Measurements from ENCODE around the gene CCNL1. TPM values are rescaled to one million over a fixed set of nuclear protein-coding genes. Genes with fewer than 3 reads are reported as not detected.

The CCNL1 gene
- total and polyA plus RNA-seq, 2 of the 8 experiments (the other 6 are each of a cell fraction or from before 2014, with no cell fraction given), result 64.5 to 68.6 TPM

- POLR2A ChIA-PET (ENCODE audit: partially characterized antibody), result no interaction called here
- no peak overlapping the region for H2AFZ ChIP-seq (ENCODE audit: low read length)
Observed at GRCh38 chr3:157190380-157190872, 30.5 kb upstream of the CCNL1 start.

More at GRCh38 chr3:157190380-157190872, 30.5 kb upstream of the CCNL1 start:
- Histone ChIP-seq H3K4ac (replicated peaks; ENCODE audit: insufficient read length, low read depth, low read length) (no peak overlapping the region), H3K23me2 (ENCODE audit: low read depth, low read length) (no peaks in the 10 kb centered on the region), H2BK5ac (ENCODE audit: low read depth, low read length) (no peak overlapping the region), H4K91ac (replicated peaks; ENCODE audit: insufficient read length, low read length) (no peak overlapping the region), H3K23ac (ENCODE audit: insufficient read length) (no peak overlapping the region), H3K4me2 (ENCODE audit: insufficient read depth in 1 of 2, low read depth in 2 of 2, low read length in 2 of 2) (no peak overlapping the region), H2BK120ac (replicated peaks; ENCODE audit: low read depth, low read length) (no peak overlapping the region), H3K36me3 (ENCODE audit: control insufficient read depth in 2 of 4, insufficient read depth in 4 of 4, low read length in 3 of 4) (peaks cover 0 to 15% (median 5%) of the 10 kb centered on the region in 4 experiments; a peak in 4 of 8 replicates), H2BK15ac (ENCODE audit: low read length) (no peak overlapping the region), H2AK5ac (ENCODE audit: low read depth, low read length) (no peak overlapping the region), H2BK20ac (ENCODE audit: low read length) (no peak overlapping the region), H3K9ac (replicated peaks in 1 of 4; ENCODE audit: extremely low read depth in 1 of 4, low read depth in 3 of 4, low read length in 3 of 4) (no peak overlapping the region), H3K4me3 (ENCODE audit: extremely low read depth in 1 of 4, insufficient read depth in 2 of 4, low read depth in 3 of 4, low read length in 4 of 4) (no peak overlapping the region), H3K18ac (ENCODE audit: extremely low read depth, low read length) (no peak overlapping the region), H4K5ac (ENCODE audit: insufficient read length, low read depth, low read length) (no peak overlapping the region), H3K27ac (ENCODE audit: low read depth, low read length) (no peak overlapping the region), H4K20me1 (replicated peaks in 1 of 2; ENCODE audit: control insufficient read depth in 1 of 2, insufficient read depth in 2 of 2, low read length in 2 of 2) (no peaks in the 10 kb centered on the region), H3K9me3 (ENCODE audit: insufficient read depth in 2 of 2, low read depth in 1 of 2, low read length in 1 of 2) (peaks cover 28 to 45% of the 10 kb centered on the region in 2 experiments), H3K27me3 (replicated peaks in 1 of 4; ENCODE audit: control insufficient read depth in 3 of 4, extremely low read depth in 1 of 4, insufficient read depth in 3 of 4, low read length in 3 of 4) (no peaks in the 10 kb centered on the region; a peak in 1 of 7 replicates), H3K56ac (replicated peaks; ENCODE audit: insufficient read length, low read depth, low read length) (no peak overlapping the region), H2BK12ac (ENCODE audit: low read depth, low read length) (no peak overlapping the region), H3K79me2 (ENCODE audit: control insufficient read depth in 1 of 2, insufficient read depth in 2 of 2, low read length in 2 of 2) (no peaks in the 10 kb centered on the region), H4K8ac (ENCODE audit: extremely low read depth, insufficient read depth, low read length) (no peak overlapping the region), H3K79me1 (ENCODE audit: low read depth, low read length) (no peaks in the 10 kb centered on the region), H3K14ac (ENCODE audit: insufficient read length) (no peak overlapping the region), H3K4me1 (replicated peaks in 1 of 4; ENCODE audit: control insufficient read depth in 3 of 4, insufficient read depth in 4 of 4, low read length in 3 of 4) (no peaks in the 10 kb centered on the region)
- WGBS, 2 experiments (ENCODE audit: extremely low coverage in 1 of 2, insufficient coverage in 1 of 2, insufficient read length in 1 of 2, insufficient replicate concordance in 2 of 2, low coverage in 1 of 2, low lambda C conversion rate in 2 of 2, missing lambda C conversion rate in 1 of 2), result 45% methylated on average over 2 of the region's 2 CpGs; no CpG with 5 or more reads in 1 of the 2 experiments
- CTCF ChIA-PET (ENCODE audit: partially characterized antibody), result interaction anchor here (2.1 kb wide), 1 partner anchor 11 kb away, joined by 9 read pairs; no protein-coding TSS in a partner anchor
- no peak for TF ChIP-seq JUND (IDR thresholded peaks at IDR 0.05; ENCODE audit: low read length)
- TF ChIP-seq ATF2 (IDR thresholded peaks at IDR 0.05; ENCODE audit: low read length), result no peak
- no peak for TF ChIP-seq TBP (IDR thresholded peaks at IDR 0.05; ENCODE audit: low read depth, low read length)
- no peak for TF ChIP-seq SP4 (IDR thresholded peaks at IDR 0.05; ENCODE audit: low read length)
- no peak for TF ChIP-seq SIN3A (conservative IDR thresholded peaks at IDR 0.05 in 1 of 2, IDR thresholded peaks at IDR 0.05 in 1 of 2; ENCODE audit: low read depth in 1 of 2, low read length in 2 of 2)
- no peak for TF ChIP-seq SP2 (IDR thresholded peaks at IDR 0.05; ENCODE audit: low read length)
- TF ChIP-seq TCF12 (IDR thresholded peaks at IDR 0.05; ENCODE audit: low read depth, low read length), result no peak
- TF ChIP-seq YY1 (IDR thresholded peaks at IDR 0.05; ENCODE audit: low read depth, low read length), result no peak
- TF ChIP-seq EGR1 (IDR thresholded peaks at IDR 0.05; ENCODE audit: borderline replicate concordance, low read depth, low read length), result no peak
- DNase-seq (ENCODE audit: low read depth in 1 of 2, low spot score in 2 of 2) (no peak), FAIRE-seq (no peak)
